Stimulated activated CD8-positive, alpha-beta memory T cell treated with anti-CD3 and anti-CD28 coated beads, Interleukin-12 subunit alpha, Interleukin-12 subunit beta, amount 100 ng/mL, for 1 hour (primary cell): ENCODE results near the gene ZNF668.
A peak's percentile ranks its signal among the peaks of the same experiment; 100 is the strongest.

ENCODE experiments used
- DNase-seq: peaks from one replicate; pipeline ENCODE4 v3.0.0-alpha.2; 2020; ENCODE audit warnings: low read depth

The ZNF668 gene

GRCh38 chr16:31081428-31082351 lies 7.7 kb upstream of the ZNF668 start:
- DNase-seq, result no peak

DNA sequence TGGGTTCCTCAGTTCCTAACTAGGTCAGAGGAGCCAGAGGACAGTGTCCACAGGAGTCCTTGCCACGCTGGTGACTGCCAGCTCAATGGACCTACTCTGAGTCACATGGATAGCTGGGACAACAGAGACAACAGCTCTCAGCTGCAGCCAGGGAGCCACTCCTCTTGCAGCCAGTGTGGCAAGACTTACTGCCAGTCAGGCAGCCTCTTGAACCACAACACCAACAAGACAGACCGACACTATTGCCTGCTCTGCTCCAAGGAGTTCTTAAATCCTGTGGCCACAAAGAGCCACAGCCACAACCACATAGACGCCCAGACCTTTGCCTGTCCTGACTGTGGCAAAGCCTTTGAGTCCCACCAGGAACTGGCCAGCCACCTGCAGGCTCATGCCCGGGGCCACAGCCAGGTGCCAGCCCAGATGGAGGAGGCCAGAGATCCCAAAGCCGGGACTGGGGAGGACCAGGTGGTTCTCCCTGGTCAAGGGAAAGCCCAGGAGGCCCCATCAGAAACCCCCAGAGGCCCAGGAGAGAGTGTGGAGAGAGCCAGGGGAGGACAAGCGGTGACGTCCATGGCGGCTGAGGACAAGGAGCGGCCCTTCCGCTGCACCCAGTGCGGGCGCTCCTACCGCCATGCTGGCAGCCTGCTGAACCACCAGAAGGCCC lies 6.8 kb upstream of the ZNF668 start:
- no peak for DNase-seq

GRCh38 chr16:31080035-31080629 lies 6.1 kb upstream of the ZNF668 start:
- no peak for DNase-seq

DNA sequence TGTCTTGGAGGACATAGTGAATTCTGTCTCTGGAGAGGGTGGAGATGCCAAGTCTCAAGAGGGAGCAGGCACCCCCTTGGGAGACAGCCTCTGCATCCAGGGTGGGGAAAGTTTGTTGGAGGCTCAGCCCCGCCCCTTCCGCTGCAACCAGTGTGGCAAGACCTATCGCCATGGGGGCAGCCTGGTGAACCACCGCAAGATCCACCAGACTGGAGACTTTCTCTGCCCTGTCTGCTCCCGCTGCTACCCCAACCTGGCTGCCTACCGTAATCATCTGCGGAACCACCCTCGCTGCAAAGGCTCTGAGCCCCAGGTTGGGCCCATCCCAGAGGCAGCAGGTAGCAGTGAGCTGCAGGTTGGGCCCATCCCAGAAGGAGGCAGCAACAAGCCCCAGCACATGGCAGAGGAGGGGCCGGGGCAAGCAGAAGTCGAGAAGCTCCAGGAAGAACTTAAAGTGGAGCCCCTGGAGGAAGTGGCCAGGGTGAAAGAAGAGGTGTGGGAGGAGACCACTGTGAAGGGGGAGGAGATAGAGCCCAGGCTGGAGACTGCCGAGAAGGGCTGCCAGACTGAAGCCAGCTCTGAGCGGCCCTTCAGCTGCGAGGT lies 5.4 kb upstream of the ZNF668 start:
- no peak for DNase-seq

GRCh38 chr16:31078597-31079341 lies 4.7 kb upstream of the ZNF668 start:
- DNase-seq, result no peak

GRCh38 chr16:31077592-31078396 lies 3.8 kb upstream of the ZNF668 start:
- no peak for DNase-seq

GRCh38 chr16:31077024-31077423 lies 3.0 kb upstream of the ZNF668 start:
- no peak for DNase-seq

- no peak for DNase-seq
Measured at GRCh38 chr16:31076319-31076718, 2.3 kb upstream of the ZNF668 start.

GRCh38 chr16:31074814-31075183 lies 759 bp upstream of the ZNF668 start:
- DNase-seq, result no peak

DNA sequence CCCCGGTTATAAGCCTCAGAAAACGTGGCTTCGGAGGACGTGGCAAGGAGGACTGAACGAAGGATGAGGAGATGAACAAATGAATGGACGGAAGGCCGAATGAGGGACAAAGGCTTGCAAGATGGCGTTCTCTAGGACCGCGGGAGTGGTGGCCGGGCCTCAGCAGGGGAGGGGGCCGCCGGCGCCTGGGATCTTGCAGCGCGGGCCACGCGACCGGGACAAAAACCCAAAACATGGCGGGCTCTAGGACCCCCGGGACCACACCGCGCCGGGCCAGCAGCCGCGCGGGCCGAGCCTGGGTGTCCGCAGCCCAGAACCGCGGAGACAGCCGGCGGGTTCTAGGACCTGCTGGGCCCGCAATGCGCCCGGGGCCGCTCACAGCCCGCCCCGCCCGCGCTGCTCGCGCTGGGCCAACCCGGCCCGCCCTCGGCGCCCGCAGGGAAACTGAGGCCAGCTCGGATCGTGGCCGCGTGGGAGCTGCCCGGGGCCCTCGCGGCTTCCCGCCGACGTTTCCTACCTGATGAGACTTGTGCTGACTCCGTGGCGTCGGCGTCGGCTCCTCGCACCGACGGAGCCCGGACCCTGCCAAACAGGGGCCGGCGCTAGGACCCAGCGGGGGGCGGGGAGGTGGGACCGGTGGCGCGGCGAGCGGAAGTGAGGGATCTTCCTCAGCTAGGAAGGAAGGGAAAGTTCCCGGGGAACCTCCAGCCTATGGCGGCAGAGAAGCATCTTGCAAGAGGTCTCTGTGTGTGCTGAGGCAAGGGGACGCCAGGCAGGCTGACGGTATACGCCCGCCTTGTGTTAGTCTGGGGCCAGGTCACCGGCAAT lies 684 bp downstream of the ZNF668 start:
- DNase-seq, result peak; percentile 79

- DNase-seq, result no peak
Measured at GRCh38 chr16:31072540-31073141, 1.4 kb downstream of the ZNF668 start.

- no peak for DNase-seq
Measured at GRCh38 chr16:31071861-31072260, 2.2 kb downstream of the ZNF668 start.

GRCh38 chr16:31067342-31067741 lies 6.7 kb downstream of the ZNF668 start:
- DNase-seq, result no peak

- DNase-seq, result no peak
Measured at GRCh38 chr16:31064882-31065461, 9.1 kb downstream of the ZNF668 start.

- no peak for DNase-seq
Measured at GRCh38 chr16:31063843-31064611, 10.0 kb downstream of the ZNF668 start.

- DNase-seq, result no peak
Measured at GRCh38 chr16:31063495-31063842, 10.6 kb downstream of the ZNF668 start.

DNA sequence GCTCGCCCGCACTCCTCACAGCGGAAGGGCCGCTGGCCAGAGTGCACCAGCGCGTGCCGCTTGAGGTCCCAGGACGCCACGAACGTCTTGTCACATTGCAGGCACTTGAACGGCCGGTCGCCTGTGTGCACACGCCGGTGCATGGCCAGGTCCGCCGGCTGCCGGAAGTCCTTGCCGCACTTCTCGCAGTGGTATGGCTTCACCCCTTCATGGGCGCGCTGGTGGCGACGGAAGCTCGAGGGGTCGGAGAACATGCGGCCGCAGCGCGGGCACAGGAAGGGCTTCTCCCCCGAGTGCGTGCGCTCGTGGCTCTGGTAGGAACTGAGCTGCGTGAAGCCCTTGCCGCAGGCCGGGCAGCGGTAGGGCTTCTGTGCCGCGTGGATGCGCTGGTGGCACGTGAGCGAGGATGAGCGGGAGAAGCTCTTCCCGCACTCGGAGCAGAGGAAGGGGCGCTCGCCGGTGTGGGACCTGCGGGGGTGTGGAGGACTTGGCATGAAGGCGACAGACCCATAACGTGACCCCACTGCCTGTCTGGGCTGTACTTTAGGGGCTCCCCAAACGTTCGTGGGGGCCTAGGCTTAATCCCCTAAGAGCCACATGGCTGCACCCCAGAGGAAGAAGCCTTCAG lies 12.1 kb downstream of the ZNF668 start:
- DNase-seq, result no peak

DNA sequence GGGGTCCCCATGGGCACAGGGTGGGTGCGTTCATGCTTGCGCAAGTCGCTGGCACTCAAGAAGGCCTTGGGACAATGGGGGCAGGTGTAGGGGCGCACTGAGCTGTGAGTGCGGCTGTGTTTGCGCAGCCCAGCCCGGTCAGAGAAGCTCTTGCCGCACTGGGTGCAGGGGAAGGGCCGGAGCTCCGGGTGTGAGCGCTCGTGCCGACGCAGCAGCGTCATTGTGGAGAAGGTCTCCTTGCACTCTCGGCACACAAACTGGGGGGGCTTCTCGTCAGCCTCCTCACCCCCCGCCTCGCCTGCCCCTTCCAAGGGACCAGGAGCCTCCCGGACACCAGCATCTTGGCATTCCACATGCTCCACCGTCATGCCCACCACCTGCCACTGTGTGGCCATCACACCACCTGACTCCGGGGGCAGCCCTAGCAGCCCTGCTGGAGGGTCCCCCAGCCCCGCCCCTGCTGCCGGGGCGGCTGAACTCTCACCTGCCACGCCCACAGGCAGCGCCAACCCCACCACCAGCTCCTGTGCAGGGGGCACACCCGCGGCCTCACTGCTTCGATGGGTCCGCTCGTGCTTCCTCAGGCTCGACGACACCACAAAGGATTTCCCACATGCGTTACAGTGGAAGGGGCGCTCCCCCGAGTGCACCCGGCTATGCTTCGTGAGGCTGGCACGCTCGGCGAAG lies 12.8 kb downstream of the ZNF668 start:
- DNase-seq, result no peak
